HG03064 (cell line): Measurements from ENCODE around the gene MROH2B.

ENCODE experiments used
- ATAC-seq: cut with Tn5 transposase; IDR thresholded peaks from one replicate; pipeline ENCODE4 v1.9.1; 2021; ENCODE audit warnings: low read depth; ENCODE audit not compliant: unreplicated experiment

Gene MROH2B

DNA sequence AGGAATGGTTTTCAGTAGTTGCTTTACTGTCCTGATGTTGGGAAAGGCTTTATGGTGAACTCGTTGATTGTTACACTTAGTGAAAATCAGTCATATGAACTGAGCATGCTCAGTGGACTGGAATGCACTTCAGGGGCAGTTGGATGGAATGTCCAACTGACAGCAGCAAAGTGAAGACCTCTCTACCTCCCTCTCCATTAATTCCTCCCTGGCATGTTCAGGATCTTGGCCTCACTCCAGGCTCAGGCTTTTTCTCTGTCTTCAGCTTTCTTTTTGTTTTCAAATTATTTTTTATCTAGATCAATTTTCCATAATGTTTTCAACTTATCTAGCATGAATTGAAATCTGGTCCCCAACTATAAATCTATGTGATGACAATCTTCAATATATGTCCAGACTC lies at the start of gene MROH2B:
Gene MROH2B (minus strand): TSS at position 101 of the 400 bp plus-strand sequence. CDS start 490 bp downstream, outside the sequence.
- ATAC-seq: no peak

DNA sequence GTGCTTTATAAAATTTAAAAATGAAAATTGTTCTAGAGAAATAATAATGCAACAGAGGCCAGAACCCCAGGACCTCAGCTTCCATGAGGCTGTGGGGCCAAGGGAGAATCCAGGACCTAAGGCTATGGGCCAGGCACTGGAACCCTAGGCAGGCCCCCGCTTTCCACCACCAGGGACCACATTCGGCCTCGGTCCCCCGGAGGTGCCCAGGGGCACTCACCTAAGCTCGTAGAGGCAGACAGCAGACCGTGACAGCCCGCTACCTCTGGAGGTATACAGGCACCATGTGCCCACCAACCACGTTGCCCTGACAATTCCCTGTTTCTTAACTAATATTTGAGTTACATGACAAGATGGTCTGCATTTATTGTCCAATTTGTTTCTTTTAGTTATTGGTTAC lies 49.5 kb upstream of the MROH2B start:
- ATAC-seq: no peak

DNA sequence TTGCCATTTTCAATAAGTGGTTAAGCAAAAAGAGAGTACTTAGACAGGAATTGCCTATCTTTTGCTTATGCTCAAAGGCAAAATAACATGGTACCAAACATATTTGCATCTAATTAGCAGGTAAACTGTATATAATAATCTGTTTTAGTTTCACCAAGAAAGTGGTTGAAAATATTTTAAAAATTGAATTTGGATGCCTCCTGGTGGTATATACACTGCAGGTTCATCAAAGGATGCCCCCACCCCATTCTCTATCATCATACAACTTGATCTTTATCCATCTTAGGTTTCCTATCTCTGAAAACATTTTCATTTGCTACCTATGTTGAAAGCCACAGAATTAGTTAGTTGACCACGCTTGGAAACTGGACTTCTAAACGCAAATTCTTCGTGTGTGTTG lies 47.0 kb upstream of the MROH2B start:
- ATAC-seq: no peak

DNA sequence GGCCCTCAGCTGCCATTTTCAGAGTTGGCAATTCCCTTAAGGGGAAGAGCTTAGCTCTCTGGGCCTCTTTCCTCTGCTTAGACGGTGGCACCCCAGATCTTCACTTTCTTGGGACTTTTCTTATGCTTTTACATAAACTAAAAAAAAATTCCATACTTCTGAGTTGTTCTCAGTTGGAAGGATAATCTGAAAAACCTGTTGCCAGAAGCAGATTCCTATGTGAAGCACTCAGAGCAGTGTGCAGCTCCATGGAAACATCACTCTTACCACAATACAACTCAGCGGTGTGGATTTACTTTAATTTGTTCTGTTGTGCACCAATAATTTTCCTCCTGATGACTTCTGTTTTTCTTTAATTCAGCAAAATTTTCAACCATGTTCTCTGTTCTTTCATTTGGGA lies 44.1 kb upstream of the MROH2B start:
- no peak for ATAC-seq

DNA sequence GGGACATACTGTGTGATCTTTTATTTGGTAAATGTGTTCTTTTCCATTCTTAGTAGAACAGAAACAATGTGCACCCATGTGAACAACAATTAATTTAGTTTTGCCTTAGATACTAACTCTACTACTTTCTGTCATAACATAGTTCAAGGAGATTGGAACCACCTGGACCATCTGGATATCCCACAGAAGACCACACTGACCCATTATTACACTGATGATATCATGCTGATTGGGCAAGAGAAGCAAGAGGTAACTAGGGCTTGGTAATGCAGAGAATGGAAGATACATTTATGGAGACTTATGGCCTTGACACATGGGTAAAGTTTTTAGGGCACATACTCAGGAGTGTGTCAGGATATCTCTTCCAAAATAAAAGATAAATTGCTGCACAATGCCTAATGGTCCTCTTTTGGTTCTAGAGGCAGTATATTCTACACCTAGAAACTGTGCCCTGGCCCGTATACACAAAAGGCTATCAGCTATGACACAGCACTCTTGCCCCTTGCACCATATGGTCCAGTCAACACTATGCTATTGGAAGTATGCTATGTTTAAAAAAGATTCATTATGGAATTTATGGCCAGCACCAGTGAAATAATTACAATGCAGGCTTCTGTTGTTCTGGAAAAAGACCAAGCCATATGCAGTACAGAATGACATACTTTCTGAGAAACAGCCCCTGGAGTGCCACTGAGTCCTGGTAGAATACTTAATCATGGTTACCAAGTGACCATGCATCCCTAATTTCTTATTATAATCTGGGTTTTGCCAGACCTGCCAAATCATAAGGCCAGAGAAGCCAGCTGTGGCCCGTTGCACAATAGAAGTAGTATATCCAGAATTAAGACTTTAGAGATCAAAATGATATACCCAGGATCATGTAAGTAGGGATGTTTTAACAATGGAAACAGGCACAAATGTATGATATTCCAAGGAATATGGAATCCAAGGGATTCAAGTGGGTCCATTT lies 41.6 kb upstream of the MROH2B start:
- no peak for ATAC-seq

DNA sequence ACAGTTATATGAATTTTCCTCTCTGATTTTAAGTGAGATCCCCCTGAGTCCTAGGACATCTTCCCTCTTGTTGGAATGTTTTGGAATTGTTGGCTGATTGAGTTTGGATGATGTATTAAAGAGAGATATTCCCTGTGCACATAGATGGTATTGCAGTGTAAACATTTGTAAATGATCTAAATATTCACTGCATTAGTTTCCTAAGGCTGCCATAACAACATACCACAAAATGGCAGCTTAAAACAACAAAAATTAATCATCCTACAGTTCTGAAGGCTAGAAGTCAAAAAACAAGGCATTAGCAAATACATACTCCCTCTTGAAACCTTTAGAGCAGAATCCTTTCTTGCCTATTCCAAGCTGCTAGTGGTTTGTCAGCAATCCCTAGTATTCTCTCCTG lies 38.0 kb upstream of the MROH2B start:
- no peak for ATAC-seq

DNA sequence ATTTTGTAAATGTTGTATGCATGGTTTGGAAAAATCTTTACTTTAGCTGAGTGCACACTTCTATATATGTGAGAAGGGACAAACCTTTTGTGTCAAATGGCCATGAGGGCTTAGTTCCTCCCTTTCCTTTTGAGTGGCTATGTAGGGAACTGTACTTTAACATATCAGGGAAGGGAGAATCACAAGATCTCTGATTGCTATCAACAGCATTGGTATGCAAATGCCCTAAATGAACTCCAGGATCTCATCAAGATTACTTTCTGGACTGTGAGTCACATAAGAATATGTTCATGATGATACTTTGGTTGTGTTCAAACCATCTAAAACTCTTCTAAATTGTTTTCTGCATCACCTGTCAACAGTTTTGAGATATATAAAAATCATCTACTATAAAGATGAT lies 31.2 kb upstream of the MROH2B start:
- ATAC-seq: no peak

DNA sequence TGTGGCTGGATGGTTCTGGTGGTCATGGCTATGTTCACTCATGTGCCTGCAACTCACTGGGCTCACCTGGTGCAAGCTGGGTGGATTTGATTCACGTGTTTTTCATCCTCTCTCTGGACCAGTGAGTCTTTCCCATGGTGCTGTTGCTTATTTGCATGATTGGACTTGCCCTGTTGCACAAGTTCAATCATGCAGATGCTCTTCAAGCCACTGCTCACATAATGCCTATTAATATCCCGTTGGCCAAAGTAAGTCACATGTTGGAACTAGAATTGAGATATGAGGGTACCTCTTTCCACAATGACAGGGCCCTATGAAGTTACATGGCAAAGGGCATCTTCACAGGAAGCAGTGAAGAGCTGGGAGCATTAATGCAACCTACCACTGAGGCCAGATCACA lies 26.5 kb upstream of the MROH2B start:
- no peak for ATAC-seq

DNA sequence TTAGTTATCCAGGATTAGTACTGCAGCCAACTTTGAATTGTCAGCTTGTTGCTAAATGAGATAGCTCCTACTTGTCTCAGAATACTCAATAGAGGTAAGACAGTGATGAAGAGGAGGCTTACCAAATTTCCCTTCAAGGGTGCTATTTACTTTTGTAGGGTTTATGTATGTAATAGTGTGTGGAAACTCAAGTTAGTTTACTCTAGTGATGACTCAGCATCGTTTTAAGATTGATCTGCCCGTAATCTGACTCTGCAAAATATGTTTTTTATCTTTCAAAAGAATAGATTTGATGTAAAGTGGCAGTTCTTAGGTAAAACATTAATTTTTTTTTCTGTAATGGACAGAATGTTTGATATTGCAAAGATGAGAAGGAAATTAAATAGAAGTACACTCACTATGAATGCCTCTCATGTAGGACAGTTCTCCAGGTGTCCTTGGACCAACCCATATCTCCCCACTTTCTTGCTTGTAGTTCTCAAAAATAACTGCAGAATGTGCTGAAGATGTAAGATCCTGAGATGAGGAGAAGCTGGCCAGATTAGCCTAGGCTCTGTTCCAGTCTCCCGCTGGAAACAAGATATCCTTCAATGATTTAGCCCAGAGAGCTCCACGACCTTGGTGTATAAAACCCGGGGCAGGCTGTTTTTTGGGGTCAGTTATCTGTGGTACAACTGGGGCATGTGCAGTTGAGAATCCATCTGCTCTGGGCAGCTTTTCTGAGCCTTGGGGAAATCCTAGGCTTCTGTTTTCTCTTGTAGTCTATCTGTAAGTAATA lies 24.4 kb upstream of the MROH2B start:
- ATAC-seq: no peak

DNA sequence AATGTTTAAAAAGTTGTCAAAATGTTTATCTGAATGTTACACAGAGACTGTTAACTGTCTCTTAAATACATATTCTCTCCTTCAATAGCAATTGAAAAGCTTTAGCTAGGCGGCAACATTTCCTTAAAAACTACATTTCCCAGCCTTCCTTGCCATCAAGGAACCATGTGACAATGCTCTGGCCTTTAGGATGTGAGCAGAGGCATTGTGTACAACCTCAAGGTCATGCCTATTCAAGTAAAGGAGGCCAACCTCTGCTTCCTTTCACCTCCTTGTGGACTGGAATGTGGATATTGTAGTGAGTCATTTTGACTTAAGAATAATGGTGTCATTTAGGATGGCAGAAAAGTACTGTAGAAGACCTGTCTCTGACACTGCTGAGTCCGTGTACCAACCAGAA lies 23.7 kb upstream of the MROH2B start:
- ATAC-seq: no peak

DNA sequence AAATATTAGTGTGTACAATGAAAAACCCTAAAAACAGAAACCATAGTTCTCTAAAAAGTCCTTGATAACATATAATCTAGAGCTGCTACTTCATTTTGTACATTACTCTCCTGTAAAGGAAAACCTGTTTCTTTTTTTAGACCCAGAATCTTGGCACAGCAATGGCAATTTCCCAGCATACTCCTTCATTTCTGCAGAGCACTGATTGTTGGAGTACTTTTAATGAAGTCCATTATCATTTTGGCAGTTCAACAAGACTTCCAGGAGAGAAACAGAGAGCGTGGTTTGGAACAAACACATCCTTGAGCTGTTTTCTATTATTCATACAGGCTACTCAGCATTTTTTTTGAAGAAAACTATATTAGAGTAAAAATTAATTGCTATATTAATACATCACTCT lies 22.7 kb upstream of the MROH2B start:
- no peak for ATAC-seq

DNA sequence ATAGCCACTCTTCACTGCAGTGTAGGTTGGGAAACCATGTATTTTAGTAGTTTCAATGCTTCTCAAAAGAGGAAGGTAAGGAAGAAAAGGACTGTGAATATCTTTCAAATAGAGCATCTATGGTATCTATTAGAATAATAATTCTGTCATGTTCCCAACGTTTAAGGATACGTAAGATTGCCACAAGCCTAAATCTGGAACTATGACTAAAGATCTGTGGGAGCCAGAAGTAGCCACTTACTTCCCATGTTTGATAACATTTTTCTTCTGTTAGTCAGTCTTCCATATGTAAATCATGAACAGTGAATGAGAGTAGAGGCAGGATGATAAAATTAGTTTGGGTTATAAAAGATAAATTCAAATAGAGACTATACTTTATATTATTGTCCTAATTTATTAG lies 16.3 kb upstream of the MROH2B start:
- no peak for ATAC-seq

DNA sequence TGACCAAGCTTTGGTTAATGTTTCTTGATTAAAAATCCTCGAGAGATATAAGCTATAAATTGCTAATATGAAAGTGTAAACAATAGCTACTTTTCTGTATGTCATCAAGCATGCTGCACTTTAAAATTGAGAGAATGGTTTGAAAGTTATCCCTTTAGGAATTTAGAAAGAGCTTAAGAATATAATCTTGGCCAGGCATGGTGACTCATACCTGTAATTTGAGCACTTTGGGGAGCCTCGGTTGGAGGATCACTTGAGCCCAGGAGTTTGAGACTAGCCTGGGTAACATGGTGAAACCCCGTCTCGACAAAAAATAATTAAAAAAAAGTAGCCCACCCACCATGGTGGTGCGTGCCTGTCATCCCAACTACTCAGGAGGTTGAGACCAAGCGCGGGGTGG lies 12.2 kb upstream of the MROH2B start:
- no peak for ATAC-seq

DNA sequence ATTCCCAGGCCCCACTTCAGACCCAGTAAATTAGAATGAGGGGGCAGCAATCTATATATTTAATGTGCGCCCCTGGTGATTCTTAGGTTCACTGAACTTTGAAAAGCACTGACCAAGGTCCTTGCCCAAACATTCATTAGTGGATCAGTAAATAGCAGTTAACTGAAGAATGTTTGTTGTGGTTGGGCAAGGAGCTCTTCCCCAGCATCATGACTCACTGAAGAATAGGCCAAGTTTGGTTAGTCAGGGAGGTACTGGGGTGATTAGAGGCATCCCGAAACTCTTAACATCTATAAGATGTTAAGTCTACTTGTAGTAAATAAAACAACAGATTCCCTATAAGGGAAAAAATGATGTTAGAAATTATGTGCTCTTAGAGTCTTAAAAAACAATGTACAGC lies 833 bp upstream of the MROH2B start:
- no peak for ATAC-seq

DNA sequence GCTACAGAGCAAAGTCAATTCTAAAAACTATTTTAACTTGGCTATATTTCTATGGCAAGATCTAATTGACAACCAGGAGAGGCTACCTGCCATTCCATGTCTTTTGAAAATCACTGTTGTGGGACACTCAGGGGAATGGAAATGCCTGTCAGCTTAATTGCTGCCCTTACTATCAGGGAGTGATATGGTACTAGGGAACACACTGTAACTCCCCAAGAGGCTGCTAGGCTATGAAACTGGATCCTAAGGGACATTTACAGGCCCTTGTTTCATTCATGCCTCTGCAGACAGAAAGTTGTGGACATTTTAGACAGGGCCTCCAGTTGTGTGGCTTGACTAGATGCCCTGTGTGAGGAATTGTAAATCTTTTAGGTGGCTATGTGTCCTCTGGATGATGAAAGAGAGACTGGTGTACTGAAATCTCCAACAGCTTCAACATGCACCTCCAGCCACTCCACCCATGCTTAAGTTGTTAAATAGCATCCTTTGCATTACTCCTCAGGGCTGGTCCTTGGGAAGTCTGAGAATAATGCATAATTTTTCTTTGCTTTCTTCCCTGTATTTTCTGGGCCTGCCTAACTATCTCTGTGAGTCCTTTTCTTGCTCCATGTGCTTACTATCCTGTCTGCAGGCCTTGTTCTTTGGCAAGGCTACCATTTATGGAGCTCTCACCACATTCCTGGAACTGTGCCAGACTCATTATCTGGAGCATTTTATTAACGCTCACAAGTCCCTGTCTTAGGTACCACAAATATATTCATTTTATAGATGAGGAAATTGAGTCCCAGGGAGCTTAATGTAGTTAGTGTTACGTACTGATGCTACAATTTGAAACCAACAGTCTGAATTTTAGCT lies 3.2 kb downstream of the MROH2B start:
- ATAC-seq: no peak

DNA sequence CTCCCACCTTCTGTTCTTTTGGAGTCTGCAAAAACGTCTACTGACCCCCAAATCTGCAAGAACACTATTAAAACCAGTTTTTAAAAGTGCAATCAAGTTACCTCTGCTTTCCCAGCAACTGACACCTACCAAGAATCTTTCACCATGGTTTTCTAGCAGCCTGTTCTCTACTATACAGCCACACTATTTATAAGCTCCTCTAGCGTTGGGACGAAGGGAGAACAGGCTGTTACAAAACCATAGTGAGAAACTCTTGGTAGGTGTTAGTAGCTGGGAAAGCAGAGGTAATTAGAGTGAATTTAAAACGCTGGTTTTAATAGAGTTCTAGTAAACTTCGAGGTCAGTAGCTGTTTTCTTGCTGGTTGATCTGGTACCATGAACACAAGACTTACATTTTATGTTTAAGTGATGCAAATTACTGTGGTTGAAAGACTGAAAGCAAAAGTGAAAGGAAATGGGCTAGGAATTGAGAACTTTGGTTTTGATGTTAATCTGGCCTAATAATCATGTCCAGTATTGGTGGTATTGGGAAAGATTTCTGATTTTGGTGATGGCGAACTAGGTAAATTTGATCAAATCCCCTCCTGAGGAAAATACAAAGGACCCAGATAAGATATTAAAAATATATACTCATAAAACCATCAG lies 5.3 kb downstream of the MROH2B start:
- no peak for ATAC-seq

DNA sequence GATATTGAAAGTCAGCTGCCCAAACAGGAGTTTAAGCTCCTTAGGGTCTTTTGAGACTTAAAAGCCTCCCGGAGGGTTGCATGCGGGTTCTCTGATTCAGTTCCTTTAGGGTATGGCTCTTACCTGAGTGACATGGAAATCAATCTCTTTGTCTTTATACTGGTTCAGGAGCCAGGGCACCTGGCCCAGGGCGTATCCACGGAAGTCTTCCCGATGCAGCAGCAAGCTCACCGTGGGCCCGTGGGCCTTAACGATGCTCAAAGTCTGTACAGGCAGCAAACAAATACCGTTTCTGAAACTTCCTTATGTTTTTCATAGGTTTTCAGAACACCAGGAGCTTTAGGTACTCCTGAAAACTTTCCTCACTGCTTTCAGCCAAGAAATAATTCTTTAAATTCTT lies 13.2 kb downstream of the MROH2B start:
- no peak for ATAC-seq

DNA sequence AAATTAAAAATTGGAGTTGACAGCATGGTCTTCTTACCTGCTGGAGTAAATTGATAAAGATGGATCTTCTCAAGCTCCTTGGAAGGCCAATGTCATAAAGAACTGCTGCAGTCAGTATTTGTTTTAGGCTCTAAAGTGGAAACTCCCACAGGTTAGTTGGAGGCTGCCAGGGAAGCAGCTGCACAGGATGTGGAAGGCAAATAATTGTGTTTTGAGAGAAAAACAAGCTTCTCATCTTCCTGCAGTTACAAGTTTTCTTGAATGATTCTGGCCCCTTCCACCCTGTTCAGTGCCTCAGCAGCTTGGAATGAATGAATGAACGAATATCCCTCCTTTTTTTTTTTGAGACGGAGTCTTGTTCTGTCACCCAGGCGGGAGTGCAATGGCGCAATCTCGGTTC lies 13.9 kb downstream of the MROH2B start:
- ATAC-seq: no peak

DNA sequence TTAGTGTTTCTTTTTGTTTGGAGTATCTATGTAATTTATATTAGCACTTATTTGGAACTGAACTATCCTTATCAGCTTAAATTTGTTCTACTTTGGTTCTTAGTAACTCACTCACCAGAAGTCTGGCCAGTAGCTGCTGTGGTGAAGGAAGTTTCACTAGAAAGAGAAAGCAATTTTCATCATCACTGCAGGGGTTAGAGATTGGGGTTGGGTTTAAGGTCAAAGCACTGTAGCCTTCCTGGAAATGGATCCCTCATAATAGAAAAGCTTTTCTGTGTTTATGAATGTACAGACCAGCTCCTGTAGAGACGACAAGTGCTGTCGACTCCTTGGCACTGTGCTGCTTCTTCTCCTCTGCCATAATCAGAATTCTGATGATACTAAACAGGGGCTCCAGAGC lies 22.2 kb downstream of the MROH2B start:
- no peak for ATAC-seq

DNA sequence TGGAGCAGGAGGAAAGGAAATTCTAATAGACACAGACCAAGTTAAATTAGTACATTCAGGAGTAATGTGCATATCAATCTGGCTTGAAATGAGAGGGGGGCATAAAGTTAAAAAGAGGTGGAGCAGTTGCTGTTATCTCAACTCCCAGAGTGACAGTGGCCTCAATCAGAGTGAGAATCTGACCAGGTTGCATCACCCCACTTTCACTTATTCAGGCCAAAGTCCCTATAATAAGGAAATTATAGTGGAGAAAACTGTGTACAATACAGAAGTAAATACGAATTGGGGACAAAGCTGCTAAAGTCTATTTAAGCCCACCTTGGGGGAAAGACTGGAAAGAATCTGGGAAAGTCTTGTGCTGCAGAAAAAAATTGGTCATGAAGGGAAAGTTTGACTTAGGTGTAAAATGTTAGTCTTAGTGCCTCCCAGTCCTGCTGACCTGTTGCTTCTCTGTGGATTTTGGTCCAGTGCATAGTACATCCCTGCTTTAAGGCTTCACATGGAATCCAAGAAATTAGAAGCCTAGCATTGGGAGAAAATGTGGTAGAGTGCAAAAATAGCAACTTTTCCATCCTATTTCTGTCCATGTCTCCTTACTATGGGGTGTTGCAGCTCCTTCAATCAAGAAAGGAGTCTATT lies 27.9 kb downstream of the MROH2B start:
- no peak for ATAC-seq
